T-helper 17 cell (primary cell): ENCODE results near the gene SRGAP3. TPM values are rescaled to one million over a fixed set of nuclear protein-coding genes. Genes with fewer than 3 reads are reported as not detected.
A peak's percentile ranks its signal among the peaks of the same experiment; 100 is the strongest.

Experiments used
- ATAC-seq: fragments of 150-1000 bp; cut with Tn5 transposase; 2 replicates; pipeline ENCODE4 v1.10.0; 2021; ENCODE audit warnings: mild to moderate bottlenecking, moderate library complexity
- DNase-seq, 3 donors: peaks; one replicate each; pipeline versions ENCODE4 v3.0.0 to v3.0.0-alpha.2; 2020 to 2021
- H3K9me3 ChIP-seq: one replicate; pipeline ENCODE4 v1.7.0; 2013; ENCODE audit warnings: low read length, mild to moderate bottlenecking; ENCODE audit not compliant: control insufficient read depth, poor library complexity, severe bottlenecking
- H3K27ac Mint-ChIP-seq: one replicate; pipeline ENCODE4 v1.8.0; 2022; ENCODE audit warnings: mild to moderate bottlenecking, moderate library complexity, mixed read lengths
- H3K27me3 Mint-ChIP-seq: one replicate; pipeline ENCODE4 v1.8.0; 2022; ENCODE audit warnings: mixed read lengths
- H3K36me3 Mint-ChIP-seq: one replicate; pipeline ENCODE4 v1.8.0; 2022; ENCODE audit warnings: low read depth, mixed read lengths
- H3K4me1 Mint-ChIP-seq: one replicate; pipeline ENCODE4 v1.8.0; 2022; ENCODE audit warnings: mild to moderate bottlenecking, mixed read lengths
- H3K4me3 Mint-ChIP-seq: one replicate; pipeline ENCODE4 v1.8.0; 2022; ENCODE audit warnings: mild to moderate bottlenecking, moderate library complexity, mixed read lengths
- total RNA-seq, 4 donors: library from RNA in 2 of 4; stranded (reverse) in 2 of 4; gene quantifications; one replicate each; pipeline ENCODE4 v1.2.3 and lab custom pipeline; 2022 to 2026

Gene SRGAP3
- total RNA-seq, 2 donors from 2014 or later, result 1.8 to 2.2 TPM

DNA sequence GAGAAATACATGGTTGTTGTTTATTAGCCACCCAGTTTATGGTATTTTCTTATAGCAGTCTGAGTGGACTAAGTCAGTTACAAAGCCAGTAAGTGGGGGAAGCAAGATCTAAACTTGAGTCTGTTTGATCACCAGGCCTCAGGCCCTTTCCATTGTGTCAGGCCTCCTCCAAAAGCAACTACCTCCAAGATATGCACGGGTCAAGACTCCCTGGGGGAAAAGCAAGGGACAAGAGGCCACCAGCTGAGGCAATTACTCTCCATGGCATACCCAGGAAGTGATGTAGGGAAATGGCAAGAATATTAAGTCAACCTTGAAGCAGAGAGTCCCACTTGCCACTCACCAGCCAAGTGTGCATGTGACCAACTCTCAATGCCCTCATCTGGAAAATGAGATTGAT lies 28.6 kb upstream of the SRGAP3 start:
- DNase-seq, result no peak
- Mint-ChIP-seq H3K27me3 (peaks cover 15% of the 10 kb centered on the region), H3K4me3 (no peak overlapping the region), H3K27ac (no peak overlapping the region), H3K4me1 (peaks cover 2% of the 10 kb centered on the region), H3K36me3 (no peaks in the 10 kb centered on the region)
- H3K9me3 ChIP-seq, result no peaks in the 10 kb centered on the region
- no peak for ATAC-seq

DNA sequence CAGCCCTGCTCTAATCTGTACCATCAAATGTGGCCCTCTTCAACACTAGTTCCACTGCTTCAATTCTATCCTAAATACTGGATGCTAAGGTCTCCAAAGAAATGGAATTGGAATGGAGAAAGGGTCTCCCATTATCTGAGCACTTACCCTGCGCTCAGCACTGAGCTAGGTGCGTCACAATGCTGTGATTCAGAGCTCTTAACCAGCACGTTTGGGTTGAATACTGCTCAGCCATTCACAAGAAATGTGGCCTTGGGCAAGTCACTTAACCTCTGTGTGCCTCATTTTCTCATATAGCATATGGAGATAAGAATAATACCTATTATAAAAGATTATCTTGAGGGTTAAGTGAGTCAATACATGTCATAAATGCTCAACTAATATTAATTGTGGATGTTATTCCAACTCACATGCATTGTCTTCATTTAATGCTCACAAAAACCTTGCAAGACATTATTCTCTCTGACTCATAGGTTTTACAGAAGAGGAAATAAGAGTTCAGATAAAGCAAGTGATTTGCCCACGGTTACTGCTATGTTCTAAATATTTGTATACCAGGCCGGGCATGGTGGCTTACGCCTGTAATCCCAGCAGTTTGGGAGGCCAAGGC lies 27.4 kb upstream of the SRGAP3 start:
- no peaks in the 10 kb centered on the region for H3K36me3 Mint-ChIP-seq
- DNase-seq (no peak), ATAC-seq (no peak)
- H3K4me3 Mint-ChIP-seq, result no peak overlapping the region
- peaks cover 4% of the 10 kb centered on the region for H3K4me1 Mint-ChIP-seq
- no peaks in the 10 kb centered on the region for H3K9me3 ChIP-seq
- peaks cover 15% of the 10 kb centered on the region for H3K27me3 Mint-ChIP-seq
- H3K27ac Mint-ChIP-seq, result no peak overlapping the region

DNA sequence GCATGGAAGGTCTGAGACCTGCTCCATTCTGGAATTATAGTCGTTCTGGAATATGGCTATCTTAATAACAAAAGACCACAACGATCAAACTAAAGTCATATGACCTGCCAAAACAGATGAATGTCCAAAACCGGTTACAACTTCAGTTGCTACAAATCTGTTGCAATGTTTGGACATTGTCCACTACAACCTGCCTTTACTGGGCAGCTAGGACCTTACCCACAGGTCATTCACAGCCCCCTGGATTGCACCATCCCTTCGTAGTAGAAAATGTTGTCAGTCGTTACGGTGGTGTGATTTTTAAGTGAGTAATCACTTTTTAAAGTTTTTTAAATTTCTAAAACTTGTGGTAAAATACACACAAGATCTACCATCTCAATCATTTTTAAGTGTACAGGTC lies 22.5 kb upstream of the SRGAP3 start:
- Mint-ChIP-seq H3K4me3 (no peak overlapping the region), H3K36me3 (no peaks in the 10 kb centered on the region), H3K27me3 (peaks cover 10% of the 10 kb centered on the region), H3K4me1 (peaks cover 9% of the 10 kb centered on the region), H3K27ac (no peak overlapping the region)
- no peak for ATAC-seq
- no peak for DNase-seq
- H3K9me3 ChIP-seq, result no peaks in the 10 kb centered on the region

DNA sequence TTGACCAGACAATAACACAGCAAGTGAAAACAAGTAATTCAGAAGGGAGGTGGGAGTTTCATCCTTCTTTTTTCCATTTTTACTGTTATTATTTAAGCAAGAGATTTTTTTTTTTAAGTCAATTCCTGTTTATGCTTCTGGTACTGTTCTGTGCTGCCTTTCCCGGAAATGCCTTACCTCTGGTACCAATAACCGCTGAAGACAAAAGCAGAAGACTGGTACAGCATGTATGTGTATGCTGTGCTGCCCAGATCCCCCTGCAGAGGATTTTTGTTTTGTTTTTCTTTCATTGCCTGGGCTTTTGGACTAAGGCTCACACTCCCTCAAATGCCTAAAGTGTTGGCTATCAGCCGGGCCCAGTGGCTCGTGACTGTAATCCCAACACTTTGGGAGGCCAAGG lies 21.3 kb upstream of the SRGAP3 start:
- no peak overlapping the region for H3K4me3 Mint-ChIP-seq
- peaks cover 9% of the 10 kb centered on the region for H3K4me1 Mint-ChIP-seq
- H3K27ac Mint-ChIP-seq, result no peak overlapping the region
- peaks cover 10% of the 10 kb centered on the region for H3K27me3 Mint-ChIP-seq
- H3K36me3 Mint-ChIP-seq, result no peaks in the 10 kb centered on the region
- no peaks in the 10 kb centered on the region for H3K9me3 ChIP-seq
- ATAC-seq, result no peak
- no peak for DNase-seq

DNA sequence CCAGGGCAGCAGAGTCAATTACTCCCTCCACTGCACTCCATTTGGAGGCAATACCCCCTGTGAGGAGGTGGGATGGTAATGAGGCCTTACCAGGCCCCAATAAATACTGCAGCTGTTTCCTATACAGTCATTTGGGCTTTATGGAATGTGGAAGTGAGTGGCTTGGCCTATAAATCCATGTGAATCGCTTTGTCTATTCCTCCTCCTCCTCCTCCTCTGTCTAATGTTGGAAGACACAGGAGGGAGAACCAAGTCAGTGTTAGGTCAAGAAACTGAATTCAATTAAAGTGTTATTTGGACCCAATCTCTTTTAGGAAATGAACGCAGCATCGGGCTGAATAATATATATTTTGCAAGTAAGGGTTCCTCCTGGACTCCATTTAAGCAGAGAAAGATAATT lies 17.3 kb upstream of the SRGAP3 start:
- no peak for DNase-seq
- H3K4me1 Mint-ChIP-seq, result peaks cover 5% of the 10 kb centered on the region
- H3K27me3 Mint-ChIP-seq, result peaks cover 5% of the 10 kb centered on the region
- ATAC-seq, result no peak
- H3K27ac Mint-ChIP-seq, result no peak overlapping the region
- no peaks in the 10 kb centered on the region for H3K36me3 Mint-ChIP-seq
- no peaks in the 10 kb centered on the region for H3K9me3 ChIP-seq
- H3K4me3 Mint-ChIP-seq, result no peak overlapping the region

DNA sequence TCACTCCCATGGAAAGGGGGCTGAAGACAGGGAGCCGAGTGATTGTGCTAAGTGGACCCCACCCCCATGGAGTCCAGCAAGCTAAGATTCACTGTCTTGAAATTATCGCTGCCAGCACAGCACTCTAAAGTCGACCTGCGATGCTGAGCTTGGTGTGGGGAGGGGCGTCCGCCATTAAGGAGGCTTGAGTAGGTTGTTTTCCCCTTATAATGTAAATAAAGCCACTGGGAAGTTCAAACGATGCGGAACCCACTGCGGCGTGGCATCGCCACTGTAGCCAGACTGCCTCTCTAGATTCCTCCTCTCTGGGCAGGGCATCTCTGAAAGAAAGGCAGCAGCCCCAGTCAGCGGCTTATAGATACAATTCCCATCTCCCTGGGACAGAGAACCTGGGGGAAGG lies 10.9 kb upstream of the SRGAP3 start:
- Mint-ChIP-seq H3K4me1 (no peaks in the 10 kb centered on the region), H3K27me3 (peaks cover 11% of the 10 kb centered on the region), H3K4me3 (no peak overlapping the region), H3K36me3 (peaks cover 2% of the 10 kb centered on the region), H3K27ac (no peak overlapping the region)
- H3K9me3 ChIP-seq, result no peaks in the 10 kb centered on the region
- DNase-seq (no peak), ATAC-seq (no peak)

DNA sequence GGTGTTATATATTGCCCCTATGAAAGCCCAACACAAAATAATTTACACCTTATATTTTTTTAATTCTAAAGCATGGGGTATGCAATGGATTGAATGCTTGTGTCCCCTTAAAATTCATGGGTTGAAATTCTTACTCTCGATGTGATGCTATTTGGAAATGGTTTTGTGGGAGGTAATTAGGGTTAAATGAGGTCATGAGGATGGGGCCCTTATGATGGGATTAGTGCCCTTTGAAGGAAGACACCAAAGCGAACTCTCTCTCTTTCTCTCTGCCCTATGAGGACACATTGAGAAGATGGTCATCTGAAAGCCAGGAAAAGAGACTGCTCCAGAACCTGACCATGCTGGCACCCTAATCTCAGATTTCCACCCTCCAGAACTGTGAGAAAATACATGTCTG lies 7.6 kb upstream of the SRGAP3 start:
- peaks cover 2% of the 10 kb centered on the region for H3K36me3 Mint-ChIP-seq
- peaks cover 3% of the 10 kb centered on the region for H3K4me1 Mint-ChIP-seq
- DNase-seq, result no peak

DNA sequence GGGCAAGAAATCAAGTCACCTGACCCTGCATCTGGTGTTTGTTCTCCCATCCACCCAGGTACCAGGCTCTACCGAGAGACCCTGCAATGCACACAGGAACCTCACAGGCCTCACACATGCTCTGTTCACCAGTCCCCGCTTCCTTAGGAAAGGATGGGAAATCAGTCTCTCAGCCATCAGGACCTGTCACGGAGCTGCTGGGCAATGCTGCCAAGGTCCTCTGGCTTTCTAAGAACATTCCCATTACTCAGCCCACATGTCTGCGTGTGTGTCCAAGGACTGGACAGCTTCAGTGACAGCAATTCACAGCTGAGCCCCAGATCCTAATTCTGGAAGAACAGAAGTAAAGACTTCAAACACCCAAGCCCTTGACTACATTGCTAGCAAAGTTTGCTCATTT lies 6.5 kb upstream of the SRGAP3 start:
- Mint-ChIP-seq H3K4me1 (peaks cover 3% of the 10 kb centered on the region), H3K27ac (no peak overlapping the region), H3K4me3 (no peak overlapping the region), H3K36me3 (no peaks in the 10 kb centered on the region), H3K27me3 (peaks cover 33% of the 10 kb centered on the region)
- no peaks in the 10 kb centered on the region for H3K9me3 ChIP-seq
- DNase-seq (no peak), ATAC-seq (no peak)

More for the DNA sequence above, 7.6 kb upstream of the SRGAP3 start:
- no peaks in the 10 kb centered on the region for H3K9me3 ChIP-seq
- Mint-ChIP-seq H3K4me3 (no peak overlapping the region), H3K27me3 (peaks cover 27% of the 10 kb centered on the region), H3K27ac (no peak overlapping the region)
- ATAC-seq, result no peak

DNA sequence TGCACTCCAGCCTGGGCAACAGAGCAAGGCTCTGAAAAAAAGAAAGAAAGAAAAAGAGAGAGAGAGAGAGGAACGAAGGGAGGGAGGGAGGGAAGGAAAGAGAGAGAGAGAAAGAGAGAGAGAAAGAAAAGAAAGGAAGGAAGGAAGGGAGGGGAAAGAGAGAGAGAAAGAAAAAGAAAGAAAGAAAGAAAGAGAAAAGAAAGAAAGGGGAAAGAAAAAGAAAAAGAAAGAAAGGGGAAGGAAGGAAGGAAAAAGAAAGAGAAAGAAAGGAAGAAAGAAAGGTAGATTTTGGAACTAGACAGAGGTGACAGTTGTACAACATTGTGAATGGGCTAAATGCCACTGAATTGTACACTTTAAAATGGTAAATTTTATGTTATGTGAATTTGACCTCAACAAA lies 5.3 kb upstream of the SRGAP3 start:
- H3K27ac Mint-ChIP-seq, result no peak overlapping the region
- peaks cover 5% of the 10 kb centered on the region for H3K4me1 Mint-ChIP-seq
- H3K9me3 ChIP-seq, result no peaks in the 10 kb centered on the region
- no peak for DNase-seq
- no peaks in the 10 kb centered on the region for H3K36me3 Mint-ChIP-seq
- H3K27me3 Mint-ChIP-seq, result peaks cover 39% of the 10 kb centered on the region
- H3K4me3 Mint-ChIP-seq, result no peak overlapping the region
- ATAC-seq, result no peak

DNA sequence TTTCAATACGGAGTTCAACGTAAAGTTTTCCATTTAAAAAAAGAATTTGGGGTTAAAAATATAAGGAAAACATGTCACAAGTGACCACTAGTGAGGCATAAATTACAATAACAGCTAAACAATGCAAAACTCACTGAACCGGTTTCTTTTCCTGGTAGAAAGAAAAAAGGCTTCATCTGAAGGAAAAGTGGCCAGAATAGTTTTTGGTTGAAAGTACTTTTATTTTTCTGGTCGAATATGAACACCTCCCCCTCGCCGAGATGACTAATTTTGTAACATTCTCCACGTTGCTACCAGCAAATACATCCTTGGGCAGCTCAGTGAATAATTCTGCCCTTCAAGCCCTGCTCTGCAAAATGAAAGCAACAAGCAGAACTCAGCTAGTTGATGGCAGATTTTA lies 3.9 kb upstream of the SRGAP3 start:
- ATAC-seq (no peak), DNase-seq (no peak)
- Mint-ChIP-seq H3K4me1 (peaks cover 16% of the 10 kb centered on the region), H3K27ac (no peak overlapping the region), H3K4me3 (no peak overlapping the region), H3K36me3 (no peaks in the 10 kb centered on the region), H3K27me3 (peaks cover 37% of the 10 kb centered on the region)
- H3K9me3 ChIP-seq, result no peaks in the 10 kb centered on the region

DNA sequence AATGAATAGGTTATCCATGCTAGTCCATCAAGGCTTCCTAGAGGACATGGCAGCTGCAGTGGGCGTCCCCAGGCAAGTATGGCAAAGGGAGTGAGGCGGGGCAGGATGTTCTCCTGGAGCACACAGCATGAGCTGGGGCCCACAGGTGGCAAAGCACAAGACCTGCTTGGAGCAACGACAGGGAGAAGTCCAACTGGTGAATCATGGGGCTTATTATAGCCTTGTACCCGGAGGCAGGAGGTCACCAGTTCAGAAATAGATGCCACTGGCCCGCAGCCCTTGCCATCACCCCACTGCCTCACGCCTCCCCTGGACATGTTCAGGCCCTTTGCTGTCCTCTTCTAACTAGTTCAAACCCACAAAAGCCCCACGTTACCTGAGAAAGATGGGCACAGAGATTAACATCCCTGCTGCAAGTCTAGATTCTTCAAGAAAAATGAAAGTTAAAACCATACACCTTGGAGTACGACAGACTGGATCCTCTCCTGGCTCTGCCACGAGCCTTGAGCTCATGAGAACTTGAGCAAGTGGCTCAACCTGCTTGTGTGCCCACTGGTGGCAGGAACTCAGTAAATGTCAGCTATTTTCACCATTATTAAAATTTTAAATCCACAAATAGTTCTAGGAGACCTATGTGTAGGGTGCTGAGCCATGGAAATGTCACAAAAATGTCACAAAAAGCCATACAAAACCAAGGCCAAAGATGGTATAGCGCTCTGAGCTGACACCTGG lies 1.8 kb upstream of the SRGAP3 start:
- Mint-ChIP-seq H3K36me3 (no peaks in the 10 kb centered on the region), H3K4me1 (peaks cover 19% of the 10 kb centered on the region), H3K27me3 (peaks cover 33% of the 10 kb centered on the region), H3K27ac (peak overlapping the region; percentile 68), H3K4me3 (no peak overlapping the region)
- DNase-seq, result no peak
- ATAC-seq, result no peak
- no peaks in the 10 kb centered on the region for H3K9me3 ChIP-seq

DNA sequence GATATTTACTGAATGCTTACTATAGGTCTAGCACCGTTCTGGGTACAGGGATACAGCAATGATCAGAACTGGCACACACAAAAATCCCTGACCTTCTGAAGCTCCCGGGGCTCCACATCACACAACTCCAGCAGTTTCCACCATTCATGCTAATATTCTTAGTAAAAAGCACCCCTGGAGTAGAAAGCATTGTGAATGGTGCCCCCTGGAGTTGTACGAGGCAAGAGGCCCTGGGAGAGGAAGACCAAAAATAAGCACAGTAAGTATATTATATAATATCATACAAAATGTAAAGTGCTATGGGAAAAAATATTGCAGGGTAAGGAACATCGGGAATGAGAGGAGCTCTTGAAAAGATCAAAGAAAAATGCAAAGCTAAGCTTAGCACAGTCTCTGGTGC lies 790 bp upstream of the SRGAP3 start:
- Mint-ChIP-seq H3K4me3 (no peak overlapping the region), H3K27ac (peak overlapping the region; percentile 68), H3K27me3 (peaks cover 33% of the 10 kb centered on the region), H3K36me3 (no peaks in the 10 kb centered on the region), H3K4me1 (peaks cover 19% of the 10 kb centered on the region)
- H3K9me3 ChIP-seq, result no peaks in the 10 kb centered on the region
- DNase-seq, result no peak
- no peak for ATAC-seq

DNA sequence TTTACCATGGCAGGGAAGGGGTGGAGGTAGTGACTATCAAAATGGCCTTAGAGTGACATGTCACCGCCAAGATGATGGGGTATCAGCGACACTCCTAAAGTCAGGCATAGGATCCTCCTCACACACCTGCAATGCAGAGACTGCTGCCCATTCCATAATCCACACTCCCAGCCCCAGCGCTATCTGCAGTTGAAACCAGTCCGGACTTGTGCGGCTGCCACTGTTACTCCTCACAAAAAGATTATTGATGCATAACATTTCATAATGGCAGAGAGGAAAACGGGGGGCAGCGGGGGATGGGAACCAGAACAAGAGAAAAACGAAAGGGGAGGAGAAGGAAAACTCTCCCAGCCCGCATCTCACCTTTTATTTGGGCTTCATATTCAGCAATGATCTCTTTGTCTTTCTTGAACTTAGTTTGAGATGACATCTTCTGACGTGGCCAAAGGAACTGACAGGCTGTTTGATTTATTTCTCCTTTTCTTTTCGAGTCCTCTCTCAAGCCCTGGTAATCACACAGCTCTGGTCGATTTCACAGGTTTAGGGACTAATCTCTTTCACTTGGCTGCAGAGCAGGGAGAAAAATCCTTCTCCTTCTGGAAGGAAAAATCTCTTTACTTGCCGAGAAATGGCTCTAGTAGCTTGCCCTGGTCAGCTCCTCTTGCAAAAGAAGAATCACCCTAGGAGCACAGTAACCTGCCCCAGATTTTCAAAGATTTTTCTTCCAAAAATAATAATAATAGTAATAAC lies 749 bp downstream of the SRGAP3 start:
- Mint-ChIP-seq H3K36me3 (no peaks in the 10 kb centered on the region), H3K27me3 (peaks cover 28% of the 10 kb centered on the region), H3K27ac (peak overlapping the region; percentile 68), H3K4me1 (peaks cover 16% of the 10 kb centered on the region), H3K4me3 (peak overlapping the region; percentile 92)
- no peaks in the 10 kb centered on the region for H3K9me3 ChIP-seq
- ATAC-seq, result no peak
- no peak for DNase-seq
